Measurements from ENCODE around the gene SLC27A6.

SLC27A6 gene

DNA sequence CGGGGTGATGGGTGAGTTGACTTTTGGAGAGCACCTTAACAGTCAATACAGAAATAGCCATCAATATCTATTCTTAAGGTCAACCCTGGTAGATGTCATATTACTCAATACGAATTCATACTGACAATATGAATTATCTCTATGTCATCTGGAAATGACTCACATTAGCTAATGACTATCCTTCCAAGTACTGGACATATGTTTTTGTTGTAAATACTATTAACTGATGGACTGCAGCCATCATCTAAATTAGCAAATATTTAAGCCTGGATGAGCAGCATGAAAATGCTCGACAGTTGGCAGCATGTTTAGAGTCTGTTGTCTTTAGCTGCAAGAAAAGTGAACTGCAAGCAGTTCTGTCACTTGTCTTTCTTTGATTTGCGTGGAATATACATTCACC, 109.6 kb downstream of the SLC27A6 start (continued):
- TF ChIP-seq TCF4 (CRISPR knock-in tag; IDR thresholded peaks at IDR 0.05; ENCODE audit: borderline replicate concordance), result peak; percentile 94
- TF ChIP-seq ZFP30 (CRISPR knock-in tag; IDR thresholded peaks at IDR 0.05), result no peak
- TF ChIP-seq, protein P1, sequence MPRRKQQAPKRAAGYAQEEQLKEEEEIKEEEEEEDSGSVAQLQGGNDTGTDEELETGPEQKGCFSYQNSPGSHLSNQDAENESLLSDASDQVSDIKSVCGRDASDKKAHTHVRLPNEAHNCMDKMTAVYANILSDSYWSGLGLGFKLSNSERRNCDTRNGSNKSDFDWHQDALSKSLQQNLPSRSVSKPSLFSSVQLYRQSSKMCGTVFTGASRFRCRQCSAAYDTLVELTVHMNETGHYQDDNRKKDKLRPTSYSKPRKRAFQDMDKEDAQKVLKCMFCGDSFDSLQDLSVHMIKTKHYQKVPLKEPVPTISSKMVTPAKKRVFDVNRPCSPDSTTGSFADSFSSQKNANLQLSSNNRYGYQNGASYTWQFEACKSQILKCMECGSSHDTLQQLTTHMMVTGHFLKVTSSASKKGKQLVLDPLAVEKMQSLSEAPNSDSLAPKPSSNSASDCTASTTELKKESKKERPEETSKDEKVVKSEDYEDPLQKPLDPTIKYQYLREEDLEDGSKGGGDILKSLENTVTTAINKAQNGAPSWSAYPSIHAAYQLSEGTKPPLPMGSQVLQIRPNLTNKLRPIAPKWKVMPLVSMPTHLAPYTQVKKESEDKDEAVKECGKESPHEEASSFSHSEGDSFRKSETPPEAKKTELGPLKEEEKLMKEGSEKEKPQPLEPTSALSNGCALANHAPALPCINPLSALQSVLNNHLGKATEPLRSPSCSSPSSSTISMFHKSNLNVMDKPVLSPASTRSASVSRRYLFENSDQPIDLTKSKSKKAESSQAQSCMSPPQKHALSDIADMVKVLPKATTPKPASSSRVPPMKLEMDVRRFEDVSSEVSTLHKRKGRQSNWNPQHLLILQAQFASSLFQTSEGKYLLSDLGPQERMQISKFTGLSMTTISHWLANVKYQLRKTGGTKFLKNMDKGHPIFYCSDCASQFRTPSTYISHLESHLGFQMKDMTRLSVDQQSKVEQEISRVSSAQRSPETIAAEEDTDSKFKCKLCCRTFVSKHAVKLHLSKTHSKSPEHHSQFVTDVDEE (CRISPR knock-in tag; IDR thresholded peaks at IDR 0.05), result peak; percentile 96
- TF ChIP-seq RARB (CRISPR knock-in tag; IDR thresholded peaks at IDR 0.05), result peak; percentile 93
- no peak for TF ChIP-seq ZNF565 (CRISPR knock-in tag; conservative IDR thresholded peaks at IDR 0.05; ENCODE audit: low read depth)
- TF ChIP-seq GLIS3 (CRISPR knock-in tag; IDR thresholded peaks at IDR 0.05), result no peak
- TF ChIP-seq ZC3H10 (CRISPR knock-in tag; IDR thresholded peaks at IDR 0.05), result peak; percentile 91
- TF ChIP-seq, protein P2, sequence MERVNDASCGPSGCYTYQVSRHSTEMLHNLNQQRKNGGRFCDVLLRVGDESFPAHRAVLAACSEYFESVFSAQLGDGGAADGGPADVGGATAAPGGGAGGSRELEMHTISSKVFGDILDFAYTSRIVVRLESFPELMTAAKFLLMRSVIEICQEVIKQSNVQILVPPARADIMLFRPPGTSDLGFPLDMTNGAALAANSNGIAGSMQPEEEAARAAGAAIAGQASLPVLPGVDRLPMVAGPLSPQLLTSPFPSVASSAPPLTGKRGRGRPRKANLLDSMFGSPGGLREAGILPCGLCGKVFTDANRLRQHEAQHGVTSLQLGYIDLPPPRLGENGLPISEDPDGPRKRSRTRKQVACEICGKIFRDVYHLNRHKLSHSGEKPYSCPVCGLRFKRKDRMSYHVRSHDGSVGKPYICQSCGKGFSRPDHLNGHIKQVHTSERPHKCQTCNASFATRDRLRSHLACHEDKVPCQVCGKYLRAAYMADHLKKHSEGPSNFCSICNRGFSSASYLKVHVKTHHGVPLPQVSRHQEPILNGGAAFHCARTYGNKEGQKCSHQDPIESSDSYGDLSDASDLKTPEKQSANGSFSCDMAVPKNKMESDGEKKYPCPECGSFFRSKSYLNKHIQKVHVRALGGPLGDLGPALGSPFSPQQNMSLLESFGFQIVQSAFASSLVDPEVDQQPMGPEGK (CRISPR knock-in tag; IDR thresholded peaks at IDR 0.05; ENCODE audit: borderline replicate concordance), result peak; percentile 82; the same call in 1 of the 2 replicates

DNA sequence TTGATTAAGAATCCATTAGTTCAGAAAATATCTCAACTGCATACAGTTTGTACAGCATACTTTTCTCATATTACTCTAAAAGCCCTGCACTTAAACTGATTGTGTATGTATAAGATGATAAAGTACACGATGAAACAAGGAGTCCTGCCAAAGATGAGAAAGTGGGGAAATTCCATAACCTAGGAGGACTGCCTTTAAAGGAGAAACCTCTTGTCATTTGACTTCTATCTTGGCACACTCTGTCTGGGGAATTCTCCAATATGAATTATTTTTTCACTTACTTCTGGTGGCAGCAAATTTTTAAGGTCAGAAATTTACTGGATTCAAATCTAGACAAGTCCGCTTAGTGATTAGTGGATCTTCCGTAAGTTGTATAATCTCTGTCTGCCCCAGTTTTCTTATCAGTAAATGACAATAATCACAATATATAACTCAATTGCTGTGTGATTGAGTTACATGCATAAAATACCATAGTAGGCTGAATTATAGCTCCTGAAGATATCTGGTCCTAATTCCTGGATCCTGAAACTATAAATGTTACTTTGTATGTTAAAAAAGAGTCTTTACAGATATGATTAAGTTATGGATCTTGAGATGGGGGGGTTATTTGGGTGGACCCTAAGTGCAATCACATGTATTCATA, 112.3 kb downstream of the SLC27A6 start:
- TF ChIP-seq, protein P1 (CRISPR knock-in tag; IDR thresholded peaks at IDR 0.05), result peak; percentile 91
- TF ChIP-seq PPARA (CRISPR knock-in tag; IDR thresholded peaks at IDR 0.05; ENCODE audit: borderline replicate concordance) (no peak), ZNF8 (CRISPR knock-in tag; IDR thresholded peaks at IDR 0.05) (peak; percentile 42; the same call in 1 of the 2 replicates), TCF4 (CRISPR knock-in tag; IDR thresholded peaks at IDR 0.05; ENCODE audit: borderline replicate concordance) (peak; percentile 63; the same call in 1 of the 2 replicates), ZFP3 (CRISPR knock-in tag; IDR thresholded peaks at IDR 0.05) (peak; percentile 17; the same call in 1 of the 2 replicates), SNAI2 (CRISPR knock-in tag; IDR thresholded peaks at IDR 0.05) (peak; percentile 64; the same call in 1 of the 2 replicates), ZNF565 (CRISPR knock-in tag; conservative IDR thresholded peaks at IDR 0.05; ENCODE audit: low read depth) (no peak), TOX (CRISPR knock-in tag; IDR thresholded peaks at IDR 0.05; ENCODE audit: borderline replicate concordance) (peak; percentile 46; the same call in 1 of the 2 replicates), ISL1 (CRISPR knock-in tag; IDR thresholded peaks at IDR 0.05) (peak; percentile 100), OSR1 (CRISPR knock-in tag; IDR thresholded peaks at IDR 0.05) (no peak)
- TF ChIP-seq, protein P3, sequence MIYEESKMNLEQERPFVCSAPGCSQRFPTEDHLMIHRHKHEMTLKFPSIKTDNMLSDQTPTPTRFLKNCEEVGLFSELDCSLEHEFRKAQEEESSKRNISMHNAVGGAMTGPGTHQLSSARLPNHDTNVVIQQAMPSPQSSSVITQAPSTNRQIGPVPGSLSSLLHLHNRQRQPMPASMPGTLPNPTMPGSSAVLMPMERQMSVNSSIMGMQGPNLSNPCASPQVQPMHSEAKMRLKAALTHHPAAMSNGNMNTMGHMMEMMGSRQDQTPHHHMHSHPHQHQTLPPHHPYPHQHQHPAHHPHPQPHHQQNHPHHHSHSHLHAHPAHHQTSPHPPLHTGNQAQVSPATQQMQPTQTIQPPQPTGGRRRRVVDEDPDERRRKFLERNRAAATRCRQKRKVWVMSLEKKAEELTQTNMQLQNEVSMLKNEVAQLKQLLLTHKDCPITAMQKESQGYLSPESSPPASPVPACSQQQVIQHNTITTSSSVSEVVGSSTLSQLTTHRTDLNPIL (CRISPR knock-in tag; IDR thresholded peaks at IDR 0.05; ENCODE audit: low read depth), result peak; percentile 59; the same call in 1 of the 2 replicates
- TF ChIP-seq, protein P4, sequence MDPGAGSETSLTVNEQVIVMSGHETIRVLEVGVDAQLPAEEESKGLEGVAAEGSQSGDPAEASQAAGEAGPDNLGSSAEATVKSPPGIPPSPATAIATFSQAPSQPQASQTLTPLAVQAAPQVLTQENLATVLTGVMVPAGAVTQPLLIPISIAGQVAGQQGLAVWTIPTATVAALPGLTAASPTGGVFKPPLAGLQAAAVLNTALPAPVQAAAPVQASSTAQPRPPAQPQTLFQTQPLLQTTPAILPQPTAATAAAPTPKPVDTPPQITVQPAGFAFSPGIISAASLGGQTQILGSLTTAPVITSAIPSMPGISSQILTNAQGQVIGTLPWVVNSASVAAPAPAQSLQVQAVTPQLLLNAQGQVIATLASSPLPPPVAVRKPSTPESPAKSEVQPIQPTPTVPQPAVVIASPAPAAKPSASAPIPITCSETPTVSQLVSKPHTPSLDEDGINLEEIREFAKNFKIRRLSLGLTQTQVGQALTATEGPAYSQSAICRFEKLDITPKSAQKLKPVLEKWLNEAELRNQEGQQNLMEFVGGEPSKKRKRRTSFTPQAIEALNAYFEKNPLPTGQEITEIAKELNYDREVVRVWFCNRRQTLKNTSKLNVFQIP (CRISPR knock-in tag; IDR thresholded peaks at IDR 0.05; ENCODE audit: borderline replicate concordance, low read depth), result 0 out of 2 replicates have a peak, but pooled peaks have one; percentile 32
- peak; percentile 70 for ATAC-seq

DNA sequence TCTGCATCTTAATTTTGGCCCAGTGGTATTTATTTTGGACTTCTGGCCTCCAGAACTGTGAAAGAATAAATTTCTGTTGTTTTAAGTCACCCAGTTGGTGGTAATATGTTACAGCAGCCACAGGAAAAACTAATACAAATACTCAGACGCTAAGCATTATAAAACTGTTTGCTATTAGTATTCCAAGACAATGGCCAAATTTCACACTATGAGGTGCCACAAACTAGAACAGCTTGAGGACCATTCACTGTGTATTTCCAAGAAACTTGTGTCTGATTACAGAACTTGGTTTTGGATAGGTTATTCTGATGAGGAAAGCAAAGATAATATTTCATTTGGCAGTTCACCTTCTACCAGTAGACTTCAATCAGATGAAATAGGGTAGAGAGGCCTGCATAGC, 113.0 kb downstream of the SLC27A6 start:
- no peak for ATAC-seq
- TF ChIP-seq, protein P2 (CRISPR knock-in tag; IDR thresholded peaks at IDR 0.05; ENCODE audit: borderline replicate concordance), result no peak
- TF ChIP-seq, protein P4 (CRISPR knock-in tag; IDR thresholded peaks at IDR 0.05; ENCODE audit: borderline replicate concordance, low read depth), result no peak
- no peak for TF ChIP-seq SNAI2 (CRISPR knock-in tag; IDR thresholded peaks at IDR 0.05)
- TF ChIP-seq GLIS3 (CRISPR knock-in tag; IDR thresholded peaks at IDR 0.05), result no peak
- TF ChIP-seq, protein P3 (CRISPR knock-in tag; IDR thresholded peaks at IDR 0.05; ENCODE audit: low read depth), result no peak

All from SK-N-SH treated with all-trans-retinoic acid at 6 μM for 48 hours (cell line).